GM19463 (cell line): Measurements from ENCODE around the gene ERCC3.

Experiments used
- ATAC-seq: cut with Tn5 transposase; IDR thresholded peaks from one replicate; pipeline ENCODE4 v1.9.1; 2021; ENCODE audit warnings: mild to moderate bottlenecking, moderate library complexity; ENCODE audit not compliant: unreplicated experiment

ERCC3 gene

DNA sequence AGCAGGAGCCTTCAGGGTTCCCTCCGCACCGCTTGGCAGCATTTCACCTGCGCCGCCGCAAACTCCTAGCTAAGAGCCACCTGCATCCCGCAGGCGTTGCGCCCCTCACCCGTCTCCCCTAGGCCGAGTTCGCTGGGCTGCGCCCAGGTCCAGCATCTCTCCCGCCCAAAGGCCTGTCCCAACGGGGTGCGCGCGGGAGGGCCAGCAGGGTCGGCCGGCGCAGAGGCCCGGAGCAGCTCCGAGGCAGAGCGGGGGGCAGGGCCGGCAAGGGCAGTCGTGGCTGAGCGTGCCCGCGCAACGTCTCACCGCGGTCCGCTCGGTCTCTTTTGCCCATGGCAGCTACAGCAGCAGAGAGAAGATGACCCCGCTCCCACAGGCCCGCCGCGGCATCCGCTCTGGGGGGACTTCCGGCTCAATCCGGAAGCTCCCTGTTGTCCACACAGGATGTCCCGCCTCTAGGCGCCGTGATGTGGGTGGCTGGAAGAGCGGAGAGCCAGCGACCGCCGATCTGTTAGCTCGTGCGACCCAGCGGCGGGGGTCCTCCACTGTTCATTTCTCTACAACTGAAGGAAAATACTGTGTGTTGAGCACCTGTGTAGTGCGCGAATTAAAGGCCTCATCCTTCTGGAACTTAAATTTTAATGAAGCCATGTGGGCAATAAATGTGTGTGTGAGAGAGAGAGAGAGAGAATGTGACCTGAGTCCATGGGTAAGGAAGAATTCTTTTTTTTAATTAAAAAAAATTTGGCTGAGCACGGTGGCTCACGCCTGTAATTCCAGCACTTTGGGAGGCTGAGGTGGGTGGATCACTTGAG lies at the start of gene ERCC3:
TSS of gene ERCC3 (minus strand) at position 397 of the 815 bp plus-strand sequence. CDS start at position 334, 63 bp downstream.
- ATAC-seq = peak; percentile 100

DNA sequence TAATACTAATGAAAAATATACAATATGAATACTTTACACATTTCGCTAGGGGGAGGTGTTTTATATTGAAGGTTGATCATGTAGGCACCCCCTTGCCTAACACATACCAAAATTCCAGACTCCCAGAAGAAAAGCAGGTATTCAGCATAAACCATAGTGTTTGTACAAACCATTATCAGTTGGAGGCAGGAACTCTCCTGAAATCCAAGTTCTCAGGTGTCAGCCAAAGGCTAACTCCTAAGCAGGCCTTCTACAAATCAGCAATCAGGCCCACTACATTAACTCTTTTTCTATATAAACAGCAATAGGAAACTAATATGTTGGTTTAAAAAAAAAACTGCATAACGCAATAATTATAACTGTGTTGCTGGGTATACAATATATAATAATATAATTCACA lies 49.3 kb upstream of the ERCC3 start:
- ATAC-seq = no peak

DNA sequence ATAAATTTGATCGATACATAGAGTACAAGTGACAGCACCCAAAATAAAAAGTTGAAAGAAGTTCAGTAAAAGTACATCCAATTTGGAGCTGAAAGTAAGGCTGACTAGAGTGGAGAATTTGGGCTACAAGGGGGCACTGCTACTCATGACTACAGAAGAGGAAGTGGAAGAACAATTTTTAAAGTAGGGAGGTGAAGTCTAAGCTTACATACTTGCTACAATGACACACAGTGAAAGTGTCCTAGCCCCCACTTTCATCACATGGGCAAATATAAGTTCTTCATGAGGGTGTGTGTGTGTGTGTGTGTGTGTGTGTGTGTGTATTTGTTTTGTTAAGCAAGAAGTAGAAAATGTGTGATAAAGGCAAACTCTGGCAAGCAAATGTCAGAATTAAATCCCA lies 48.2 kb upstream of the ERCC3 start:
- ATAC-seq = no peak

DNA sequence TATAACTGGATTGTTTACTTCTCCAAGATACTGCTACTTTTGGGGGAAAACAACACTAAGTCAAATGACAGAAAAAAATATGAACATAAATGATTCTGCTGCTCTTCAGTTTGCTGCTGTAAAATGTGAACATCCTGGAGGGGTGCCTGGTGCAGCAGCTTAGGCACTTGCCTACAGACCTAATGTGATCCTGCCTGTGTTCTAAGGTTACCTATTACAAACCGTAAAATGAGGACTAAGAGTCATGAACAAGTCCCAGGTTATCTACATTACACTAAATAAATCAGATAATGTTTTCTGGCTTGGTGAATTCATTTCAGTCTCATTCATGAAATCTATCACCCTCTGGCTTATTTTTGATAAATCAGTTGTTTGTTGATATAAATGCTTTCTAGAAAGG lies 38.4 kb upstream of the ERCC3 start:
- no peak for ATAC-seq

DNA sequence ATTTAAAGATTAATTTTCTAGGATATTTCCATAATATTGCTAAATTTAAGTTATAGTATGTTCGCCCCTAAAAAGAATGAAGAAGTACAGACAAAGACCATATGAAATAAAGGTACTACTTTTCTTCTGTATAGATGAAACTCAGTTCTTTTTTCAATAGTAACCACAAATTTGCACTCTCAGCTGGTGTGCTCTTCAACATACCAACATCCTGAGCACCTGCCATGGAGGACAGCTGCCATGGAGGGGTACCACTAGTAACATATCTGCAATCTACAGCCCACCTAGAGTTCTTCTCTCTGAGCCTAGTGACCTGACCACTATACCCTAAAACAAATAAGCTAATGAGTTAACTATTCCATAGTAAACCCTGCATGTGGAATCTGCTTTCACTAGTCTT lies 36.8 kb upstream of the ERCC3 start:
- ATAC-seq = peak; percentile 83

DNA sequence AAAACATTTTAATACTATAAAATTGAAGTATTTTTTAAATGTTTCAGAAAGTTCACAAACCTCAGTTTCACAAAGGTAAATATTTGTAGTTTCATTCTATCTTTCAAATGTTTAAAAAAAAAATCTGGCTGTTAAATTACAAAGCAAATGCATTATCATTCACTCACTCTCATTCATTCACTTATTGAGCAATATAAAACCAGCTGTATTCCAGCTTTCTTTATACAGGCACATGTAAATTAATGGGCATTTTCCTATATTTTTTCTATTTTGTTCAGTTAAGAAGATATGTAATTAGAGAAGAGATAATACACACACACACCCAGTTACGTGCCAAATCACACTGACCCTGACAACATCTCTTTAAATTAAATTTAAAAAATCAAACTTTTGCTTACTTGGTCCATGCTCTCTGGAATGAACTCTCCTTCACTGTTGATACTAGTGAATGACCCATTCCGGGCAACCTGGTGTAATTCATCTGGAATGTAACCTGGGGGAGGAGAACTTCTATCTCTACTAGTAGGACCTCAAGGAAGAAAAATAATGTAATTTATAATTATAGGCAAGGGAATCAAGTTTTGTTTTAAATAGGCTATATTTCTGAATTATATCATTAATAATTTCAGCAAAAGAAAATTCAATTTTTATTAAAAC lies 32.5 kb upstream of the ERCC3 start:
- no peak for ATAC-seq

DNA sequence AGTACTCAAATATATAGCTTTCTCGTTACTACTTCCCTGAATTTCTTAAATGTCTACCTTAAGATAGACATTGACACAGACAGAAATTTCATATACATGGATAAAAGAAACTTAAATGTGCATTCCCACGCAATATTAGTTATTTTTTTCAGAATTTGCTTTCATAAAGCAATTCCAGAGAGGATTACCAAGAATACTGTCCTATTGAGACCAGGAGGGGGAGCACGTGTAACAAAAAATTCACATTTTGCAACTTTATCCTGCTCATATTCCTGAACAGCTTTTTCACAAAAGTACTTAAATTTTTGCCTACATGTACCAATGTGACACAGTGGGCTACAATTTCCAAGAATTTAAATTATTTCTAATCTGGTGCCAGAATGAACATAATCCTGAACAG lies 30.7 kb upstream of the ERCC3 start:
- ATAC-seq = no peak

DNA sequence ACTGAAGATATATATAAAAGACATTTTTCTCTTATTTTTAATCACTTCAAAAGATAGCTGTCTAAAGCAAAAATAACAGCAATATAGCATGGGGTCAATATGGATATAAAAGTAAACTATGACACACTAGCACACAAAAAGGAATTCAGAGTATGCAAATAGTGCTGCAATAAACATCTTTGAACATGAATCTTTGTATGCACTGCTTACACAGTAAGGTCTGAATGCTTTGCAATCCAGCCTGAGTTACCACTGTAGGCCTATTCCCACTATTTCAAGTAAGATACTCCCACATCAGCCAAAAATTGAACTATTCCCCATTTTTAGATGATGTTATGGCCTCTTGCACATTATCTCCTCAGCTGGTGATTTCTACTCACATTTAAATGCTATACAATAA lies 27.4 kb upstream of the ERCC3 start:
- ATAC-seq = no peak

DNA sequence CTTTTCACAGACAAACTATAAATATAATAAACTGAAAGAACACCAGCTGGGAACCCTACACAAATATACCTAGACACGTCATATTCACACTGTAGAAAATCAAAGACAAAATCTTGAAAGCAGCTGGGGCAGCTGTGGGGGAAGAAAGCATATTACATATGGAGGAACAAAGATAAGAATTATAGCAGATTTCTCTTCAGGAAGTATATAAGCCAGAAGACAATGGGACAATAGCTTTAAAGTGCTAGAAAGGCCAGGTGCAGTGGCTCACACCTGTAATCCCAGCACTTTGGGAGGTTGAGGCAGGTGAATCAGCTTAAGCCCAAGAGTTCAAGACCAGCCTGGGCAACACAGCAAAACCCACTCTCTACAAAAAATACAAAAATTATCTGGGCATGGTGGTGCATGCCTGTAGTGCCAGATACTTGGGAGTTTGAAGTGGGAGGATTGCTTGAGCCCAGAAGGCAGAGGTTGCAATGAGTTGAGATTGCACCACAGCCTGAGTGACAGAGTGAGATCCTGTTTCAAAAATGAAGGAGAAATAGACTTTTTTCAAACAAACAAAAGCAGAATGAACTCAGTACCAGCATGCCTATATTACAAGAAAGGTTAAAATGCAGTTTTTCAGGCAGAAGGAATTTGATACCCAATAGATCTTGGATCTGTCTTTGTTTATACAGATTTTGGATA lies 26.8 kb upstream of the ERCC3 start:
- no peak for ATAC-seq

DNA sequence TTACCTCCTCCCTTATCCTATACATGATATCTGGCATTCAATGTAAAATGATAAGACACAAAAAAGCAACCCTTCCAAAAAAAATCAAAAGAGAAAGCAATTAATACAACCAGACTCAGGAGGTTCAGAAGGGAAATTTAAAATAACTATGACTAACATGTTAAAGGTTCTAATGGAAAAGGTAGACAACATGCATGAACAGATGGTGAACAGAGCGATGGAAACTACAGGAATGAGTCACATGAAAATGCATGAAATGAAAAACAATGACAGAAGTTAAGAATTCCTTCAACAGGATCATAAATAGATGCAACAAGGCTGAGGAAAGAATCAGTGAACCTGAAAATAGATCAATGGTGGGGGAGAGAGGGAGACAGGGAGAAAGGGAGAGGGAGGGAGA lies 26.1 kb upstream of the ERCC3 start:
- no peak for ATAC-seq

DNA sequence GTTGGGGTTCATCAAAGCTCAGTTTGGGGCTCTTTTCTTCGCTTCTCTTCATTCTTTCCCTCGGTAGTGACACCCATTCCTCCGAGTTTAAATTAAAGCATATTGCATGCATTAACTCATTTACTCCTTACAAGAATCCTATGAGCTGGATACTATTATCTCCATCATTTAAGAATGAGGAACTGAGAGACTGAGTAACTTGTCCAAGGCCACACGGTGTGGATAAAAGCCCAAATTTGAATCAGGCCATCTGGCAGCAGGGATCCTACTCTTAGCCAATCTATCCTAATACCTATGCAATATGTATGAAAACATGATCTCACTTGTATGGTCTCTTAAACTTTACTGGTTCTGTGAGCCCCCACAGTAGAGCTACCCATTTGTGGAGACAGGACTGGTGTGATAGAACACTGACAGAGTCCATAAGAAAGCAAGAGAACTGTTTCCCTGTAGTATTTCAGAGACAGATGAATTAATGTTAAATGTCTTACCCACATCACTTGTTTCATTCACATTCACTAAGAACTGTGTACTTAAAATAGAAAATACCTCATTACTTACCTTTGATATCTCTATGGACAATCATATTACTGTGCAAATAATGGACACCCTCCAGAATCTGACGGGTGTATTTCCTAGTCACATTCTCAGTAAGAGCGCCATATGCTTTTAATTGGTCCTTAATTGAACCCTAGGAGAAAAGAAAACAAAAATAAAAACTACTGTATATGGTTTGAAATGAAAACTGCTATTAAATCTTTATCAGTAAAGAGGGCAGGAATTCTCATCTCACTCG lies 20.4 kb upstream of the ERCC3 start:
- no peak for ATAC-seq

DNA sequence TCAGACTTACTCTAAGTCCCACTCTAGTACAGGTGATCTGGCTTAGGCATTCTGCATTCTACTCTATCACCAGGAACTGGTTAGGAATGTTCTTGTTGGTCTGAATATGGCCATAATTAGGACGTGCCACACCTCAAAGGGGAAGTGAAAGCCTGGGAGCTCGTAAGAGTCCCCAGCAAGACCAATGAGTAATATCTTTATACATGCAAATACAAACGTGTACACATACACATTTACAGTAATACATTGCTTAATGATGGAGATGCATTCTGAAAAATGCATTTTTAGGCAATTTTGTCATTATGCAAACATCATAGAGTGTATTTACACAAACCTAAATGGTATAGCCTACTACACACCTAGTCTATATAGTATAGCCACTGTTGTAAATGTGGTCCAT lies 19.5 kb upstream of the ERCC3 start:
- peak; percentile 99 for ATAC-seq

DNA sequence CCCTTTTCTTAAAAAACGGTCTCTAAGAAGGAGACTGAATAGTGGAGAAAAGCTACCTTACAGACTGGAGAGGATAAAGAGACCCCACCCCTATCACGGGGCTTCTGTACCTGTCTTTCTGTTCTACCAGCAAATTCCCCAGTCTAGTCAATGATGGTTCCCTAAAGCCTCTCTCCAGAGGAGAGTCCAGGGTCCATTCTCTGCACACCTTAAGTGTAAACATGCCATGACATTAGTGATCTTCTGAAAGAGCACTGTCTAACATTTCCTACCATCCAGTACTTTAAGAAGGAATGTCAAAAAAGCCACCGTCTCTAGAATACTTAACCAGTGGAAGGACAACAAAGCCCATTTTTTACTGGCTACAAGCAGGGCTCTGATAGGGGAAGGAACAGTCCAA lies 17.0 kb upstream of the ERCC3 start:
- ATAC-seq = no peak

DNA sequence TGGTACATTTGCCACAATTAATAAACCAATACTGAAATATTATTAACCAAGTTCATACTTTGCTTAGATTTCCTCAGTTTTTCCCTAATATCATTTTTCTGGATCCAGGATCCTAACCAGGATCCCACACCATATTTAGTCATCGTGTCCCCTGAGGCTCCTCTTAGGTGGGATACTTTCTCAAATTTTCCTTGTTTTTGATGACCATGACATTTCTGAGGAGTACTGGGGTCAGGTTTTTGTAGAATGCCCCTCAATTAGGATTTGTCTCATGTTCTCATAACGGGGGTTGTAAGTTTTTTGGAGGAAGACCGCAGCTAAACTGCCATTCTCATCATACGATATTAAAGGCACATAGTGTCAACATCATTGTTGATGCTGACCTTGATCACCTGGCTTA lies 15.5 kb upstream of the ERCC3 start:
- no peak for ATAC-seq

DNA sequence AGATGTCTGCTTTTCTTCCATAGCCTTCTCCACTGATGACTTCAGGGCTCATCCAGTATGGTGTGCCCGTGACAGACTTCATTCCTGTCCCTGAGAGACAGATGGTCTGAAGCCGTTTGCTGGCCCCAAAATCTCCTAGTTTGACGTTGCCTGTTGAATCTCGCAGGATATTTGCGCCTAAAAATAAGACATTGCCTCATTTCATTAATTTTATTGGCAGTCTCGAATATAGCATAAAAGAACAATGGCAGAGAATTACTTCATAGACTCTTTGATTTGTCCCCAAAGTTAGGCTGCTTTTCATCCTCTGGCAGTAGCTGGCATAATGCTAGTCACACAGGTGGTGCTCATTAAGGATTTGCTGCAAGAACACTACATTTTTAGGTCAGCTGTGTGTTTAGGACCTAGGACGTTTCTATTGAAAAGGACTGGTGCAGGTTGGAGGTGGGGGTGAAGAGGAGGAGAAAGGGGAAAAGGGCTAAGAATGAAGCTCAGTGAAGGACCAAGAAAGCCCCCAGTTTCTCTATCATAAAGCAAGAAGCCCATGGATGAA lies 14.7 kb upstream of the ERCC3 start:
- ATAC-seq = no peak

DNA sequence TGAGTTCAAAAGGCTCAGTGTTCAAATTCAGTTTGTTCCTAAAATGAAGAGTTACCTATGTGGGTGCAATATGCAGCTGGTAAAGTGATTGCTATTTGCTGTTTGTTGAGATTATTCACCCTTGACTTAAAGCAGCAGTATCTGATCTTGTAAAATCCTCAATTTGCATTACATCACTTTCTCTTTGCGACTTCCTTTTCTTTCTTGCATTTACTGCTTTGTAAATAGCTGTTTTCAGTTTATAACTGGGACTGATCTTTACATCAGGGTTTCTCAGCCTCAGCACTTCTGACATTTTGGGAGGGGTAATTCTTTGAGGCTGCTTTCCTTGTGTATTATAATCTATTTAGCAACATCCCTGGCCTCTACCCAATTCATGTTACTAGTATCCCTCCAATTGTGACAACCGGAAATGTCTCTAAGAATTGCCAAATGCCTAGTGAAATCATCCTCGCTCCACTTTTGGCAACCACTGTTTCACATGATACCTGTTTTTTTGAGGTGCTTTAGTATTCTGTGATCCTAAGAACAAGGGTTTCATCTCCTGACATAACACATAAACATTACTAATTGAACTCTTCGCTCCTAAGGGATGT lies 12.1 kb upstream of the ERCC3 start:
- ATAC-seq = no peak

DNA sequence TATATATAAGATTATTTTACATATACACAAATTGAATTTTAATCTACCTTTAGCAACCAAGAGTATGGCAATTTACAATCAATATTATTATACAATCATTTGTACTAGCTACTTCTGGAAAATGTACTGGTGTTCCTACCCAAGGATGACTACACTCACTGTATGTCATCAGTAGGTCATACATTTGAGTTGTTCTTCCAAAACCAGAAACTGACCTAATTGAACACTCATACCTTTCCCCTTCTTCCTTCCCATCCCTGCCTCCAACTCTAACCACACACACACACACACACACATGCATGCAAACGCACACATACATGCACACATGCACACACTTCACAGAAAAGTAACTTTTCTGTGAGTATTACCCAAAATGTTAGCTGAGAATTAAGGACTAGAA lies 8.2 kb upstream of the ERCC3 start:
- ATAC-seq = no peak

DNA sequence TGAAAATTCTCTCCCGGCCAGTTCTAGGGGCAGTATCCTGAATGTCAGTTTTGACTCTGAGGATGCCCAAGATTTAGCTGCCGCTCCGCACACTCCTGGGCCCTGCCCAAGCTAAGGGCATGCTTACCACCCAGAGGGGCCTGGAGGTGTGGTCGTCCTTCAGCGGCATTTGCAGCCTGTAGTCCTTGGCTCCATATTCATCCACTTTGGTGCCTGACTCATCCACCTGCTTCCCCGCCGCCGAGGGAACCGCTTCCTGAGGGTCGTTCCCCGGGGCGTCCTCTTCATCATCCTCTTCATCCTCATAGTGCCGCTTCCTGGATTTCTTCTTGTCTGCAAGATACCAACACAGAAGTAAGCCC lies 577 bp downstream of the ERCC3 start:
- peak; percentile 6 for ATAC-seq

DNA sequence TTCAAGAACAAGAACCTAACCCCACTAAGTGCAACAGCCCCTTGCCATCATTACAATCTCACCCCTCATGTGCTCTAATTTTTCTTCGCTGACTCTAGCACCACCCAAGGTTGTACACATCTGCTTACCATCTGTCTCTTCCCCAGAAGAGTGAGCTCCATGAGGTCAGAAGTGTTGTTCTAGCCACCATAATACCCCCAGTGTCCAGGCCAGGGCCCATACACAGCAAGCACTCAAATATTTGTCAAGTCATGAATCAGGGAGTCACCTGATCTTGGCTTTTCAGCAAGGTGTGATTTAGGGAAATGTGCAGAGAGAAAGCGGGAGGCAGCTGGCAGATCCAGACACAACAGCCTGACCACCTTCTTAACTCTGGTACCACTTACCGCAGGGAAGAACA lies 5.7 kb downstream of the ERCC3 start:
- no peak for ATAC-seq

DNA sequence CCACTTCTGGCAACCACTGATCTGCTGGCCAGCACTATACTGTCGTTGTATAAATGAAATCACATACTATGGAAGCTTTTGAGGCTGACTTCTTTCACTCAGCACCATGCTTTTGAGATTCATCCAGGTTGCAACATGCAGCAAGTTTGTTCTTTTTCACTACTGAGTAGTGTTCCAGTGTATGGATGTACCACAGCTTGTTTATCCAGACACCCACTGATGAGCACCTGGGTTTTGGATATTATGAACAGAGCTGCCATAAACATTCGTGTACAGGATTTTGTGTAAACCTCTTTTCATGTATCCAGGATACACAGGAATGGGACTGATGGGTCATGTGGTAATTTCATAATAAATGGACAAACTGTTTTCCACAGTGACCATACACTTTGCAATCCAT lies 10.7 kb downstream of the ERCC3 start:
- no peak for ATAC-seq

DNA sequence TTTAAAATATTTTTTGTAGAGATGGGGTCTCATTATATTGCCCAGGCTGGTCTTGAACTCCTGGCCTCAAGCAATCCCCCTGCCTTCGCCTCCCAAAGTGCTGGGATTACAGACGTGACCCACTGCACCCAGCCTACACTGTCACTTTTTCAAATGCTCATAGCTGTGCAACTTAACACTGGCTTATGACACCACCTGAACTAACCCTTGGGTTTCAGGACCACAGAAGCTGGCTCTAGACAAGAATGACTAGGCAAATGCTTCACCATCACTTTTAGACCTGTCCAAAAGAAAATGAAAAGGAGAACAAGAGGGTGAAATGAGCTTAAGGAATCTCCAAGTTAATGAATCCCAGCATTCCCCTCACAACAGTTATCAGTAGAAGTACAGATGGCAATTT lies 13.3 kb downstream of the ERCC3 start:
- ATAC-seq = no peak
